Naive B cell (primary cell): ENCODE data around the gene NTRK3. TPM values are rescaled to one million over a fixed set of nuclear protein-coding genes. Genes with fewer than 3 reads are reported as not detected.

Source experiments
- ATAC-seq, 2 donors: fragments of 150-1000 bp; cut with Tn5 transposase; 2 replicates each; pipeline ENCODE4 v1.10.0; 2021; ENCODE audit warnings: low read depth in 2 of 2, mild to moderate bottlenecking in 2 of 2, moderate library complexity in 2 of 2
- DNase-seq: peaks from one replicate; pipeline ENCODE4 v3.0.0; 2022
- H3K27ac Mint-ChIP-seq, 6 donors: one replicate each; pipeline ENCODE4 v1.8.0; 2020 to 2022; ENCODE audit warnings: mild to moderate bottlenecking in 6 of 6, mixed read lengths in 6 of 6, moderate library complexity in 5 of 6, inconsistent platforms in 2 of 6
- H3K27me3 Mint-ChIP-seq, 3 donors: one replicate each; pipeline ENCODE4 v1.8.0; 2021 to 2022; ENCODE audit warnings: mixed read lengths in 3 of 3, mild to moderate bottlenecking in 1 of 3
- H3K36me3 Mint-ChIP-seq, 2 donors: one replicate each; pipeline ENCODE4 v1.8.0; 2020 to 2022; ENCODE audit warnings: mixed read lengths in 2 of 2, inconsistent platforms in 1 of 2, mild to moderate bottlenecking in 1 of 2
- H3K4me1 Mint-ChIP-seq, 3 donors: one replicate each; pipeline ENCODE4 v1.8.0; 2020 to 2022; ENCODE audit warnings: mixed read lengths in 3 of 3, inconsistent platforms in 1 of 3, mild to moderate bottlenecking in 1 of 3, moderate library complexity in 1 of 3
- H3K4me3 Mint-ChIP-seq, 8 donors: one replicate each; pipeline ENCODE4 v1.8.0; 2020 to 2022; ENCODE audit warnings: mild to moderate bottlenecking in 8 of 8, mixed read lengths in 8 of 8, moderate library complexity in 8 of 8, inconsistent platforms in 2 of 8
- H3K9me3 Mint-ChIP-seq, 7 donors: one replicate each; pipeline ENCODE4 v1.8.0; 2020 to 2022; ENCODE audit warnings: mixed read lengths in 7 of 7, mild to moderate bottlenecking in 5 of 7, inconsistent platforms in 2 of 7, moderate library complexity in 1 of 7
- polyA plus RNA-seq, 6 donors: library from polyadenylated mRNA; unstranded; fragments of 300-500 nt; fragmentation: Illumina TruSeq; gene quantifications; one replicate each; pipeline ENCODE4 v1.2.3, GENCODE V29; 2021; ENCODE audit warnings: low read depth in 6 of 6

Gene NTRK3
- polyA plus RNA-seq, 6 donors from 2014 or later = not detected

DNA sequence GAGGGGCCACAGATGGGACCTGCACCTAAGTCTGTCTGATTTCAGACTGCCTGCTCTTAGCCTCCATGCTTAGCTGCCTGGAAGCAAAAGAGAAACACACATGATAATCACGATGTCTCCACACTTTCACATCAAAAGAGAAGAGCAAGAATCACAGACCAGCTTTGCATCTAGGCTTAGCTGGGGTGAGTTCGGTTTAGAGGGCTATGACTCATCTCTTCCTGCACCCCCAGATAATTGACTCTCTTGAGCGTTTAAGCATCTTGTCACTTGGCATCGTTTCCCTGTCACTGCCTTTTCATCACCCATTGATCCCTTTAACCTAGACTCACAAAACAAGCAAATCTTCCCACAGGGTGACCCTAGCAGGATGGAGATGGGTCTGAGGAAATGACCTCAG lies 124.0 kb downstream of the NTRK3 start:
- DNase-seq (no peak), ATAC-seq (no peak)
- Mint-ChIP-seq H3K9me3 (peaks cover 0 to 6% (median 3%) of the 10 kb centered on the region in 7 donors), H3K27me3 (peaks cover 0 to 4% (median 0%) of the 10 kb centered on the region in 3 donors), H3K4me3 (no peak overlapping the region), H3K4me1 (no peaks in the 10 kb centered on the region), H3K27ac (peak overlapping the region in 1 of 6 donors; percentile 55), H3K36me3 (no peaks in the 10 kb centered on the region)

DNA sequence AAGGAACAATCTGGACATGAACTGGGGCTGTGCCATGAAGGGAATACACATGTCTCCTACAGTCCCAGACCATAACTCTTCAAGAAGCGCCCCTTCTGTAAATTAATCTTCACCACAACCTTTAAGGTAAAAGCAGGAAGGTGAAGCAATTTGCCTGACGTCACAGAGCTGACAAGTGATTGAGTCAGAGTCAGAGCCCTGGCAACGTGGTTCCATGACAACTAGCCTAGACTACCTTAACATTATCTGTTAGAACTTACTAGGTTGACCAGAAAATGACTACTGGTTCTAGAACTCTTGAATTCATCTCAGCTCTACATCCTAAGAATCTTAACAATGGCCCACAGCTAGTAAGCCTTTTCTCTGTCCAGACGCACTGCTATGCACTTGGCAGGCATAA lies 124.6 kb downstream of the NTRK3 start:
- Mint-ChIP-seq H3K9me3 (peaks cover 0 to 5% (median 0%) of the 10 kb centered on the region in 7 donors), H3K27ac (no peak overlapping the region), H3K4me3 (no peak overlapping the region), H3K36me3 (no peaks in the 10 kb centered on the region), H3K4me1 (no peaks in the 10 kb centered on the region), H3K27me3 (peaks cover 0 to 6% (median 0%) of the 10 kb centered on the region in 3 donors)
- ATAC-seq (no peak), DNase-seq (no peak)

DNA sequence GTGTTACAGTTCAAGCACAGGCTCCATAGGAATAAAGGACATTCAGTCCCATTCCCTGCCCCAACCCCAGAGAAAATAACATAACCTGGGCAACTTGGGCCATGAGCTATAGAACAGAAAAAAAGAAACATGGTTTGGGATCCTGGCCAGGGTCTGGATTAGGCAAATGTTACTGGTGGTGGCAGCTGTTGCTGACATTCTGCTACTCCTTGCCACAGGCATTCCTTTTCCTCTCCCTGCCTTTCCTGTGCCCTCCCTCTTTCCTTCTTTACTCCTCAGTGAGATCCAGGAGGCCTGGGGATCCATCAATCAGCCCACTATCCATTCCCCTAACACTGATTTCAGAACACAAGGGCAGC lies 129.1 kb downstream of the NTRK3 start:
- Mint-ChIP-seq H3K4me3 (no peak overlapping the region), H3K9me3 (no peaks in the 10 kb centered on the region), H3K4me1 (no peaks in the 10 kb centered on the region), H3K27me3 (peaks cover 0 to 7% (median 6%) of the 10 kb centered on the region in 3 donors), H3K36me3 (no peaks in the 10 kb centered on the region), H3K27ac (no peak overlapping the region)
- ATAC-seq (no peak), DNase-seq (no peak)

DNA sequence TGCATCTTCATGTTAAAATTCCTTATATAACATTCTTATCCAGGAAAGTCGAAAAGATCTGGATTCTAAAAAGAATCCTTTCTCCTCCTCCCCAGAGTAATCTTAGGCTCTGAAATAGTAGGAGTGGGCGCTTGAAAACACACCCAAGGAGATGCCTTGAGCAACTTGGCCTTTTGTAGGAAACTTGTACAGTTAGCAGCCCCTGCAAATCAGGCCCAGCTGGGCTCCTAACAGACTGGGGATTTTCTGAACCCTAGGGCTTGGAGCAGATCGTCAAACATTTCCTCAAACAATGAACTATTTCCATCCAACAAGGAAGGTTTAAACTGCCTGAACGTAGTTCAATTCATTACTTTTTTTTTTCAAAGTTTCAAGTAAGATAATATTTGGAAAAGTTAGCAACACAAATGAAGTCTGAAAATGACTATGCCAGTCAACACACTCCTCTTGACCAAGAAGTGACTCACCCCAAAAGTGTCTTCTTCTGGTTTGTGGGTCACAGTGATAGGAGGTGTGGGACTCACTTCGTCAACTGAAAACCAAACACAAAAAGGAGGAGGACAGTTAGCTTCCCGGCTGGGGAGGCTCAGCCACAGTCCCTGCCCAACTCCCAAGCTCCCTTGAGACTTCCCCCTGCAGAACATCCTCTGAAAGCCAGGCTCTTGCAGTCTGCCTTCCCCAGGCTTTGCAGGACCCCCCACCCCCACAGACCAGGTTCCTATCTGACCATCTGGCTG lies 129.7 kb downstream of the NTRK3 start:
- H3K4me3 Mint-ChIP-seq = no peak overlapping the region
- DNase-seq (no peak), ATAC-seq (no peak)
- no peaks in the 10 kb centered on the region for H3K4me1 Mint-ChIP-seq
- peaks cover 0 to 7% (median 6%) of the 10 kb centered on the region in 3 donors for H3K27me3 Mint-ChIP-seq
- no peaks in the 10 kb centered on the region for H3K9me3 Mint-ChIP-seq
- H3K36me3 Mint-ChIP-seq = no peaks in the 10 kb centered on the region
- H3K27ac Mint-ChIP-seq = no peak overlapping the region

DNA sequence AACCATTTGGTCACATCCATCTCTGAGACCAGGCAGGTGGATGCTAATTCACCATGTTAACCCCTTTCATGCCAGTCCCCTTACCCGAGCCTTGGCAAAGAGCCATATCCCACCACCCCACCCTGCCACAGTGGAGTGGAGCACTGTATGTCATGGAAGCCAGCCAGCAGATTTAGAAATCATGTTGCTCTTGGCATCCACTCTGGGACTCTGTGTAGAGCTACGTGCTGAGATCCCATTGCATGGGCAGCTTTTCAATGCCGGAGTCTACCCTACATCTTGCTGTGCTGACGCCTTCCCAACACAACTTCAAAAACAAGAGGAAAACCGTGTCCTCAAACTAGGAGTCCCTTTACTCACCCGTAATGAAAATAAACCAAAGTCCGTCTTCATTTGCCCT lies 131.0 kb downstream of the NTRK3 start:
- Mint-ChIP-seq H3K4me3 (no peak overlapping the region), H3K27me3 (peaks cover 0 to 7% (median 6%) of the 10 kb centered on the region in 3 donors), H3K4me1 (no peaks in the 10 kb centered on the region), H3K27ac (no peak overlapping the region), H3K36me3 (no peaks in the 10 kb centered on the region), H3K9me3 (no peaks in the 10 kb centered on the region)
- ATAC-seq = no peak
- no peak for DNase-seq

DNA sequence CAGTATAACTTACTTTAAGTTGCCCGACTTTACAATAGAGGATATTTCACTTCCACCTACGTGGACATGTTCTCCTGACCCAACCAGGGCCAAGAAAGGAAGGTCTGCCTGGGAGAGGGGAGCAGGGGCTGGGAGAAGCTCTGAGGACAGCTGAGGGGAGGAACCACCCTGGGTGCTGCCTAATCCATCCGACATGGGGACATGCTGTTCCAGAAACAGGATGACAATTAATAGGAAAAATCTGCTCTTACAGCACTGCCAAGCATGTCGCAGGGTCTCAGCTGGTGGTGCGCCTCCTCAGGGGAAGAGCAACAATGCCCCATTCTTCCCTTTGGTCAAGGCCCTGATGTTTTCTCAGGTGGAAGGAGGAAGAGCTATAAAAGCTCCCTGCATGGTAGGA lies 132.3 kb downstream of the NTRK3 start:
- H3K9me3 Mint-ChIP-seq = no peaks in the 10 kb centered on the region
- H3K4me1 Mint-ChIP-seq = no peaks in the 10 kb centered on the region
- H3K36me3 Mint-ChIP-seq = no peaks in the 10 kb centered on the region
- no peak overlapping the region for H3K27ac Mint-ChIP-seq
- peak overlapping the region in 1 of 8 donors; percentile 30 for H3K4me3 Mint-ChIP-seq
- no peak for DNase-seq
- ATAC-seq = no peak
- peaks cover 0 to 7% (median 6%) of the 10 kb centered on the region in 3 donors for H3K27me3 Mint-ChIP-seq

DNA sequence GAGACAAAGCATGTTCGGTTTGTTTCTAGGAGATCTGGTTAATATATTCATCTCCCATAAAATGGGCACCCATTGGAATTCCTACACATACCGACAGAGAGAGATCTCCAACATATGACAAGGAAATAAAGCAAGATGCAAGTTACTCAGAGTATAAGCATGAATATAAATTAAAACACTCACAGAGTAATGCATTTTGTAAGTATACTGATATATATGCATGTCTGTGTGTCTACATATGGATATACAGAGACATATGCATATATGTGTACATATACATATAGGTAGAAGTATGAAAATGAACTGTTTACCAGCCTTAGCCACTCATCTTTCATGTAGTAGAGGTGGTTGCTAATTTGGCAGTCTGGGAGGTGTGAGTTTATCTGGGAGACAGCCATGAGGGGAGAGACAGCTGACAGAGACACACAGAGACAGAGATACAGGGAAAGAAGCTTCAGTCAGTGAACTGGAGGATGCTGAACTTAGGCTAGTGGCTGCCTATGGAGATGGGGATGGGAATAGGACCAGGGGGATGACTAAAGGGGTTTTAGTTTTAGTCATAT lies 134.5 kb downstream of the NTRK3 start:
- H3K27me3 Mint-ChIP-seq = peaks cover 0 to 9% (median 7%) of the 10 kb centered on the region in 3 donors
- H3K36me3 Mint-ChIP-seq = no peaks in the 10 kb centered on the region
- H3K4me1 Mint-ChIP-seq = no peaks in the 10 kb centered on the region
- DNase-seq (no peak), ATAC-seq (no peak)
- H3K27ac Mint-ChIP-seq = no peak overlapping the region
- H3K4me3 Mint-ChIP-seq = no peak overlapping the region
- H3K9me3 Mint-ChIP-seq = no peaks in the 10 kb centered on the region

DNA sequence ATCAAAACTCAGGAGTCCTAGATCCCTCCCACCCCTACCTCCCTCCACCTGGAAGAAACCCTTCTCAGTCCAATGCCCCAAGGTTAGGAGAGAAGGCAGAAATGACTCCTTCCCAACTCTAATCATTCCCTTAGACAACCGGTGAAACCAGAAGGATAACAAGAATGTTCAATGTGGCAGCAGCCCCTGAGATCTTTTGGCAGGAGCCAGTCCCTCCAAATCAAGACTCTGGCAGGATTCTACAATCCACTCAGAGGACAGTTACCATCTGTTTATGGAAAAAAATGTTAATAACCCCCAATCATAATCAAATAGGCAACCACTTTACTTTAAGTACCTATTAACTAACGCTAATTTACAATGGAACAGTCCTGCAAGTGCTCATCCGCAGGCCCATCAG lies 136.5 kb downstream of the NTRK3 start:
- peaks cover 0 to 9% (median 0%) of the 10 kb centered on the region in 3 donors for H3K27me3 Mint-ChIP-seq
- no peak overlapping the region for H3K27ac Mint-ChIP-seq
- peak overlapping the region in 1 of 8 donors; percentile 14 for H3K4me3 Mint-ChIP-seq
- H3K9me3 Mint-ChIP-seq = no peaks in the 10 kb centered on the region
- H3K4me1 Mint-ChIP-seq = no peaks in the 10 kb centered on the region
- ATAC-seq (no peak), DNase-seq (no peak)
- H3K36me3 Mint-ChIP-seq = no peaks in the 10 kb centered on the region

DNA sequence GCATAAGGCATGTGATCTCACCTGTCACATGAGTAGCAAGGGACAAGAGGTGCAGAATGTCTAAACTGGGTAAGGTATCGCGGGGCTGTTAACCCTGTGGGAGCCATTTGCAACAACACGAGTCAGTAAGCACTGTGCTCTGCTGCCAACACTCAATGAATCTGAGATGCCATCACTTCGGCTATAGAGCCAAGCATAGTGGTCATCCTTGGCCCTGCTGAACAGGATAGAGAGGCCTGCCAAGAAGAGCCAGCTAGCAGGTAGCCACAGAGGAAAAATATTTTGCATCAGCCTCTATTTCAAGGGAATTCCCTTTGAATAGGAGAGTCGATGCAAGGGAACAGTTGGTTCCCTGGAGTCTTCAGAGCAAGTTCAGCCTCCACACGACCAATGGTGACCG lies 137.8 kb downstream of the NTRK3 start:
- Mint-ChIP-seq H3K27ac (no peak overlapping the region), H3K27me3 (peaks cover 0 to 9% (median 0%) of the 10 kb centered on the region in 3 donors), H3K36me3 (no peaks in the 10 kb centered on the region), H3K9me3 (no peaks in the 10 kb centered on the region), H3K4me3 (no peak overlapping the region), H3K4me1 (no peaks in the 10 kb centered on the region)
- no peak for ATAC-seq
- no peak for DNase-seq

DNA sequence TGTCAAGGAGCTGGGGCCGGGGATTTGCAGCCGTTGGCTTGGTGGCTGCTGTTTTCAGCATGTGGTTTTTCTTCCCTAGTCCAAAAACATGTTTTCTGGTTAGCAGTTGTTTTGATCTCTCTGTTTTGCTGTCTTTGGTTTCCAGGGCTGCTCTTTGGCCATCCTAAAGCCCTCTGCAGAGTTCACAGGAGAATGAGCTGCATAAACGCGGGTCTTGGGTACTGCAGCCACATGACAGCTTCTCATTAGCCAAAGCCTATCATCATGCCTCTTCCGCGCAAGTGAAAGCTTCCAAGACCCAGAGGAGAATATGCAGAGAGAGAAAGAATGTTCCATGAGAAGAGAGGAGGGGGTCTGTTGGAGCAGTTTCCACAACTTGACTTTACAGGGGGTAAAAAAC lies 138.5 kb downstream of the NTRK3 start:
- H3K9me3 Mint-ChIP-seq = peaks cover 0 to under 1% (median 0%) of the 10 kb centered on the region in 7 donors
- no peaks in the 10 kb centered on the region for H3K36me3 Mint-ChIP-seq
- DNase-seq = no peak
- no peak overlapping the region for H3K4me3 Mint-ChIP-seq
- no peak overlapping the region for H3K27ac Mint-ChIP-seq
- ATAC-seq = no peak
- H3K4me1 Mint-ChIP-seq = no peaks in the 10 kb centered on the region
- peaks cover 0 to 9% (median 0%) of the 10 kb centered on the region in 3 donors for H3K27me3 Mint-ChIP-seq

DNA sequence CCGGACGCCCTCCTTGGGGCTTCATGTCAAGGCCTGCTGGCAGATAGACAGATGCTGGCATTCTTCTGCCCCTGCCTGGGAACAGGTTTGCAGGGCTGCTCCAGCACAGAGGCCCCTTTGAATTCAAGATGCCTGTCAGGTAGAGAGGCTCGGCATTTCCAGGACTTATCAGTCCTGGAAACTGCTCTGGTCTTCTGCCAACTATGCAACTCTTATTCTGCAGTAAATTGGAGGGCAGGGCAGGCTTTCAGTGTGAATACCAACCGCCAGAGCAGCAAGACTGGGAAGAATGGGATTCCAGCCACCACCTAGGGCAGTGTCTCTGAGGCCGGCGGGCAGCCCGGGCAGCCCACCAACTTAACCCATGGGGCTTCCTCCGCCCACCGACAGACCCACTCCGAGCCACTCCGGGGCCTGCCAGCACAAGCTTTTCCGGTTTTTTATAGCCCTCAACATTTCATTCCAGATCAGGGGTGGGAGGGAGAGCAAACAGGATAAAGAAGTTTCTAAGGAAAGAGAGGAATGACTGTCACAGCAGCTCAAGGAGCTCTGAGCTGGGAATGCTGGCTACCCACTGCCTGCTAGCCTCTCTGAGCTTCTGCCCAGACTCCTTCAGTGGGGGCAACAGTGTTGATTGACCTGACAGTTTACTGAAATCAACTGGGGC lies 140.9 kb downstream of the NTRK3 start:
- peak overlapping the region in 1 of 6 donors; percentile 26 for H3K27ac Mint-ChIP-seq
- H3K27me3 Mint-ChIP-seq = peaks cover 0 to 9% (median 0%) of the 10 kb centered on the region in 3 donors
- DNase-seq (no peak), ATAC-seq (no peak)
- peak overlapping the region in 1 of 8 donors; percentile 21 for H3K4me3 Mint-ChIP-seq
- no peaks in the 10 kb centered on the region for H3K36me3 Mint-ChIP-seq
- peaks cover 0 to 3% (median 0%) of the 10 kb centered on the region in 7 donors for H3K9me3 Mint-ChIP-seq
- H3K4me1 Mint-ChIP-seq = no peaks in the 10 kb centered on the region

DNA sequence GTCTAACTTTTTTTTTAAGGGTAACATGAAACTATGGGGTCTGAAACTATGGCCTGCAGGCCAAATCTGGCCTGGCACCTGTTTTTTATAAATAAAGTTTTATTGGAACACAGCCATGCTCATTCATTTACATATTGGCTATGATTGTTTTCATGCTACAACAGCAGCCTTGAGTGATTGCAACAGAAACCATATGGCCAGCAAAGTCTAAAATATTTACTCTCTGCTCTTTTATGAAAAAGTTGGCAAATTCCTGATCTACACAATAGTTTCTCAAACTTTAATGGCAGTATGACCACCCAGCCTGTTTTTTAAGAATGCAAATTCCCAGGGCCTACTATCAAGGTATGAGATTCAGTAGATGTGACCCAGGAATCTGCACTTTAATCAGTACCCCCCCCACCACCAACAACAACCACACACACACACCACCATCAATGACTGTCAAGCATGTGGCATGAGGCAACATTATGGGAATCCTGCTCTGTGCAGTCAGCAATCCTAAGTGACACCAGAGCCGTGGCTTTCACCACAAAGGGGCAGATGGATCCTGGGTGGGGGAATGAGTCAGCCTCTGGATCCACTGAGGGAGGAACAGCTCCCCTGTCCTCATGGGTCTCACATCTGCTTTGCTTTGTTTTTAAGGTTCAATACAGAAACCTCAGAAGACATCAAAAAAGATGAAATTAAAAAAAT lies 142.8 kb downstream of the NTRK3 start:
- H3K27ac Mint-ChIP-seq = no peak overlapping the region
- ATAC-seq = no peak
- H3K4me1 Mint-ChIP-seq = no peaks in the 10 kb centered on the region
- H3K4me3 Mint-ChIP-seq = no peak overlapping the region
- DNase-seq = no peak
- peaks cover 0 to 3% (median 0%) of the 10 kb centered on the region in 7 donors for H3K9me3 Mint-ChIP-seq
- H3K36me3 Mint-ChIP-seq = no peaks in the 10 kb centered on the region
- H3K27me3 Mint-ChIP-seq = peaks cover 0 to 9% (median 0%) of the 10 kb centered on the region in 3 donors

DNA sequence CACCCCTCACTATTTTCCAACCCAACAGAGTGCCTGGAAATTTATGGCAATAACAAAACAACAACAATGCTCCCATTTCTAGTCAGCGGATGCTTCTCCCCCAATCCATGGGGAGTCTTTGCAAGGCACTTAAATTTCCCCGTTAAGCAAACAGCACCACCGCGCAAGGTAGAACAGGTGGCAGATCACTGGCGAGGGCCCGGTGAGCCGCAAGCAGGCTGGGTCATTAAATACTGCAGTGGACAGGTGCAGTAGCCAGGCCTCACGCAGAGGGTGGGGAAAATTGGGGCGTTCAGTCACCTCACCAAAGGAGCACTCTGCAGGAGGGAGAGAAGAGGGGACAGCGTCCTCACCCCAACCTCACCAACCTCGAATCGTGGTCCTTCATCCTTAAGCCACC lies 147.5 kb downstream of the NTRK3 start:
- Mint-ChIP-seq H3K27ac (peak overlapping the region in 1 of 6 donors; percentile 31), H3K27me3 (no peaks in the 10 kb centered on the region), H3K9me3 (peaks cover 0 to 4% (median 0%) of the 10 kb centered on the region in 7 donors), H3K4me1 (no peaks in the 10 kb centered on the region), H3K36me3 (no peaks in the 10 kb centered on the region), H3K4me3 (no peak overlapping the region)
- ATAC-seq (no peak), DNase-seq (no peak)
